GM19193 (cell line): ENCODE results near the gene CEACAM19.

Experiments used
- POLR2A ChIP-seq: IDR thresholded peaks from 4 replicates; pipeline ENCODE4 v1.6.1; 2011; ENCODE audit not compliant: insufficient read depth, insufficient read length; ENCODE audit errors: extremely low read depth

Gene CEACAM19

GRCh38 chr19:44686896-44687295, 15.6 kb downstream of the CEACAM19 start:
- TF ChIP-seq POLR2A, result no peak

GRCh38 chr19:44687888-44688287, 16.6 kb downstream of the CEACAM19 start:
- TF ChIP-seq POLR2A, result no peak

GRCh38 chr19:44689290-44690130, 18.2 kb downstream of the CEACAM19 start:
- TF ChIP-seq POLR2A, result no peak

GRCh38 chr19:44690131-44690440, 18.8 kb downstream of the CEACAM19 start:
- TF ChIP-seq POLR2A, result no peak

- TF ChIP-seq POLR2A, result no peak
Measured at GRCh38 chr19:44692379-44692721, 21.1 kb downstream of the CEACAM19 start.

GRCh38 chr19:44694184-44694579, 22.9 kb downstream of the CEACAM19 start:
- no peak for TF ChIP-seq POLR2A

- TF ChIP-seq POLR2A, result no peak
Measured at GRCh38 chr19:44696939-44697669, 25.8 kb downstream of the CEACAM19 start.

- no peak for TF ChIP-seq POLR2A
Measured at GRCh38 chr19:44697670-44698034, 26.4 kb downstream of the CEACAM19 start.

- no peak for TF ChIP-seq POLR2A
Measured at GRCh38 chr19:44698492-44699201, 27.4 kb downstream of the CEACAM19 start, which contains the start of gene CEACAM16. TSS of gene CEACAM16 (plus strand) at chr19:44699151. CDS start at chr19:44701457, 2,306 bp downstream.

- TF ChIP-seq POLR2A, result no peak
Measured at GRCh38 chr19:44700547-44700946, 29.3 kb downstream of the CEACAM19 start.

- TF ChIP-seq POLR2A, result no peak
Measured at GRCh38 chr19:44701228-44701627, 29.9 kb downstream of the CEACAM19 start.

GRCh38 chr19:44702551-44703176, 31.4 kb downstream of the CEACAM19 start:
- no peak for TF ChIP-seq POLR2A

GRCh38 chr19:44703336-44704078, 32.2 kb downstream of the CEACAM19 start:
- no peak for TF ChIP-seq POLR2A

- no peak for TF ChIP-seq POLR2A
Measured at GRCh38 chr19:44704982-44705381, 33.7 kb downstream of the CEACAM19 start.

GRCh38 chr19:44705502-44706010, 34.3 kb downstream of the CEACAM19 start:
- no peak for TF ChIP-seq POLR2A
